Stimulated activated CD4-positive, alpha-beta T cell treated with anti-CD3 and anti-CD28 coated beads, Interleukin-15, amount 100 ng/mL, for 24 hours (primary cell): ENCODE data around the gene IL21R.
A peak's percentile ranks its signal among the peaks of the same experiment; 100 is the strongest.
"Not testable (repeated sequence)": the region's sequence is repeated elsewhere in the genome, so short reads cannot be mapped to it uniquely, and the experiment has no call there.

Experiments used
- DNase-seq: peaks from one replicate; pipeline ENCODE4 v3.0.0-alpha.2; 2020

Gene IL21R

GRCh38 chr16:27403601-27403992 lies 1.6 kb downstream of the IL21R start:
- DNase-seq = peak; percentile 35

DNA sequence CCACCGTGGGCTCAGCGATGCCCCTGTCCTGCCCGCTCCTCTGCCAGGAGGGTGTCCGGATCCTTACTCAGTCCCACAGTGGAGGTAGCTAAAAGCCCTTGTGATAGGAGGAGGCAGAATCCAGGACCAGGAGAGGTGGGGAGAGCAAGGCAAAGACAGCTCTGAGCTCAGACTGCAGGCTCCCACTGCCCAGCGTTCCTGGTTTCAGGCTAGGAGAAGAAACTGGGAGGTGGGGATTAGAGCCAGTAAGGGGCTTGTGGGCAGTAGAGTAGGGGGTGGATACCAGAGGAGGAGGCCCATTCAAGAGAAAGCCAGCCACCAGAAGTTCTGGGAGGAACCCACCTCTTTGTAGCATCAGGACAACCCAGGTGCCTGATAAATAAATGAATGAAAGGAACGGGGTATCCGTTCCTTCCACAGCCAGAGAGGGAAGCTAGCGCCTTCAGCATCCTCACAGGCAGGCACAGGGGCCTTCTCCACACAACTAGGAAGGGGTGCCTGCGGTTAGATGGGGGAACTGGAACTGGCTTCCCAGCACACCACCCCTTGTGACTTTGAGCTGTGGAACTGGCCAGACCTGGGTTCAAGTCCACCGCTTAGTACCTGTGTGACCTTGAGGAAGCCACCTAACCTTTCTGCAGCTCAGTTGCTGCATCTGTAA lies 2.3 kb downstream of the IL21R start:
- DNase-seq = peak; percentile 63

GRCh38 chr16:27405546-27406451 lies 3.8 kb downstream of the IL21R start:
- peak; percentile 88 for DNase-seq

DNA sequence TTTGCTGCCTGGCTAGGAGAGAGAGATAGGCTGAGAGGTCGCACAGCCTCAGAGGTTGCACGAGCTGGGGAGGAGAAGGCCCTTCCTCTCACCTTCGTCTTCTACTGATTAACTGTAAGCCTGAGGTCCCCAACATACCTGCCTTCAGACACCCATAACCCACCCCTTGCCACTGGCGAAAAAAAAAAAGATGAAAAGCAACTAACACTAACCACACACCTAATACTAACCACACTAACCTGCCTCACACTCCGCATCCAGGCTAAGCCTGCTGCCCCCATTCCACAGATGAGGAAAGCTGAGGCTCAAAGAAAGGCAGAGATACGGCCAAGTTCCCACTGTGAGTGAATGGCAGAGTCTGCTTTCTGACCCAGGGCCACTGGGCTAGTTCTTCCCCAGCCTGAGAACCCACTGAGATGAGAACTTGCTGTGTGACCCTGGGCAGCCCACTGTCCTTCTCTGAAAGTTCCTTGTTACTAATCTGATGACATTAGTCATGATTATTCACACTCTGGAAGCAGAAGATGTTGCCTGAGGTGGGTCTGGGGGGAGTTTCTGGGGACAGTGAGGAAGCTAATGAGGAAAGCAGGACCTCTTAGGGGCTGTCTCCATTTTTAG lies 4.6 kb downstream of the IL21R start:
- peak; percentile 51 for DNase-seq

DNA sequence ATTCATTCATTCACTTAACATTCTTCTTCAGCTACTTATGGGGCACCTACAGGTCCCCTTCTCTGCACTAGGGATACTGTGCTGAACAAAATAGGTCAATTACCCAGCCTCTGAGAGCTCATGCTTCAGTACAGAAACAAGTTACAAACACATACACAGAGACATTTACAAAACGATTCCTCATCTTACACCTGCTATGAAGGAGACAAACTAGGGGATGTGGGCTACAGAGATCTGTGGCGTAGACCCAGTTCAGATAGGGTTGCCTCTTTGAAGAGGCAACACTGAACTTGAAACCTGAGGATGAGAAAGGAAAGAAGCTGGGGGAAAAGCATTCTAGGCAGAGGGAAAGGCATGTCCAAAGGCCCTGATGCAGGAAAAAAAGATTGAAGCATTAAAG lies 5.2 kb downstream of the IL21R start:
- no peak for DNase-seq

GRCh38 chr16:27408012-27408601 lies 6.1 kb downstream of the IL21R start:
- DNase-seq = peak; percentile 67

DNA sequence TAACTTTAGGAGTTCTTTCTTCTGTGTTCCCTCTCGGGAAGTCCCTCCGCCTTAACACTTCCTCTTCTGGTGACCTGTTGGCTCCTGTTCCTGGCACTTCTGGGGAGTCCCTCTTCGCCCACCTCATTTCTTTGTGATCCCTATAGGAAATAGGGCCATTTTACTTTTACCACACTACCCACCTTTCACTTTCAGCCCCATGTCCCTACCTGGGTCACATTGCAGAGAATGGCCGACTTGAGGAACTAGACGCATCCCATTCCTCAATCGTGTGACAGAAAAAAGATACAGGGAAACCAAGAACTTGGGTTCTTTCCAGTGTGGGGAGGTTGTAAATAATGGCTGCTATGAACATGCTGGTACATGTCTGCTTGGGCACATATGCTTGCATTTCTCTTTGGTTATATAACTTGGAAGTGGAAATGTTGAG lies 6.6 kb downstream of the IL21R start:
- DNase-seq = peak; percentile 42

DNA sequence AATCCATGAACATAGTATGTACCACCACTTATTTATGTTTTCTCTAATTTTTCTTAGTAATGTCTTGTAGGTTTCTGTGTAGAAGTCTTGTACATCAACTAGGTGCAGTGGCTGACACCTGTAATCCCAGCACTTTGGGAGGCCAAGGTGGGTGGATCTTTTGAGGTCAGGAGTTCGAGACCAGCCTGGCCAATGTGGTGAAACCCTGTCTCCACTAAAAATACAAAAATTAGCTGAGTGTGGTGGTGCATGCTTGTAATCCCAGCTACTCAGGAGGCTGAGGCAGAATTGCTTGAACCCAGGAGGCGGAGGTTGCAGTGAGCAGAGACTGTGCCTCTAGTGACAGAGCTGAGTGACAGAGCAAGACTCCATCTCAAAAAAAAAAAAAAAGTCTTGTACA lies 8.0 kb downstream of the IL21R start:
- not testable (repeated sequence) for DNase-seq

DNA sequence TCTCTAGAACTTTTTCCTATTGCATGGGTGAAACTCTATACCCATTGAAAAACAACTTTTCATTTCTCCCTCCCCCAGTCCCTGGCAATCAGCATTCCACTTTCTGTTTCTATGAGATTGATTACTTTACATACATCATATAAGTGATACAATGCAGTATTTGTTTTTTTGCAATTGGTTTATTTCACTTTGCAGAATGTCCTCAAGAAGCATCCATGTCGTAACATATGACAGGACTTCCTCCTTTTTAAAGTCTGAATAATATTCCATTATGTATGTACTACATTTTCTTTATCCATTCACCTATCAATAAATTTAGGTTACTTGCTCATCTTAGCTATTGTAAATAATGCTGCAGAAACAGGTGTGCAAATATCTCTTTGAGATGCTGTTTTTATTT lies 8.8 kb downstream of the IL21R start:
- DNase-seq = no peak

DNA sequence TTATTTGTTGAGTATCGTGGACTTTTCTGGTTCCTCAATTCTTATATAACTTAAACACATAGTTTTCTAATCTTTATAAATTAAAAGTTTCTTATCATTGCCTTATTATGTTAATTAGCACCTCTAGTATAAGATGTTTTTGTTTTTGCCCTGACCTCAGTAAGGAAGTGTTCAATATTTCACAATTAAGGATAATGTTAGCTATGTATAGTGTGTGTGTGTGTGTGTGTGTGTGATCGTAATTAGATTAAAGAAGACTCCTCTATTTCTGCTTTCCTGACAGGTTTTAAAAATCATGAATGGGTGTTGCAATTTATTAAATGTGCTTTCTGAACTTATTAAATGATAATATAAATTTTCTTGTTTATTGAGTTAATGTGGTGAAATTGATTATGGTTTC lies 12.0 kb downstream of the IL21R start:
- no peak for DNase-seq

GRCh38 chr16:27414788-27415431 lies 12.9 kb downstream of the IL21R start:
- DNase-seq = no peak

DNA sequence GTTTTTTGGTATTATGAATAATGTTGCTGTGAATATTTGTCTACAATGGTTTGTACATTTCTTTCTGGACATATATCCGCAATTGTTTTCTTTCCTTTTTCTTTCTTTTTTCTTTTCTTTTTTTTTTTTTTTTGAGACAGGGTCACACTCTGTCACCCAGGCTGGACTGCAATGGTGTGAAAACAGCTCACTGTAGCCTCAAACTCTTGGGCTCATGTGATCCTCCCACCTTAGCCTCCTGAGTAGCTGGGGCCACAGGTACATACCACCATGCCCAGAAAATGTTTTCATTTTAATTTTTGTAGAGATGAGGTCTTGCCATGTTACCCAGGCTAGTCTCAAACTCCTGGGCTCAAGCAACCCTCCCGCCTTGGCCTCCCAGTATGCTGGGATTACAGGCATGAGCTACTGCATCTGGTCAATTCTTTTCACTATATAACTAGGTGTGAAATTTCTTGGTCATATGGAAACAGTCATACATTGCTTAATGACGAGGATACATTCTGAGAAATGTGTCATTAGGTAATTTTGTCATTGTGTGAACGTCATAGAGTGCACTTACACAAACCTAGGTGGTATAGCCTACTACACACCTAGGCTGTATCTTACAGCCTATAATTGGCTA lies 15.2 kb downstream of the IL21R start:
- no peak for DNase-seq

DNA sequence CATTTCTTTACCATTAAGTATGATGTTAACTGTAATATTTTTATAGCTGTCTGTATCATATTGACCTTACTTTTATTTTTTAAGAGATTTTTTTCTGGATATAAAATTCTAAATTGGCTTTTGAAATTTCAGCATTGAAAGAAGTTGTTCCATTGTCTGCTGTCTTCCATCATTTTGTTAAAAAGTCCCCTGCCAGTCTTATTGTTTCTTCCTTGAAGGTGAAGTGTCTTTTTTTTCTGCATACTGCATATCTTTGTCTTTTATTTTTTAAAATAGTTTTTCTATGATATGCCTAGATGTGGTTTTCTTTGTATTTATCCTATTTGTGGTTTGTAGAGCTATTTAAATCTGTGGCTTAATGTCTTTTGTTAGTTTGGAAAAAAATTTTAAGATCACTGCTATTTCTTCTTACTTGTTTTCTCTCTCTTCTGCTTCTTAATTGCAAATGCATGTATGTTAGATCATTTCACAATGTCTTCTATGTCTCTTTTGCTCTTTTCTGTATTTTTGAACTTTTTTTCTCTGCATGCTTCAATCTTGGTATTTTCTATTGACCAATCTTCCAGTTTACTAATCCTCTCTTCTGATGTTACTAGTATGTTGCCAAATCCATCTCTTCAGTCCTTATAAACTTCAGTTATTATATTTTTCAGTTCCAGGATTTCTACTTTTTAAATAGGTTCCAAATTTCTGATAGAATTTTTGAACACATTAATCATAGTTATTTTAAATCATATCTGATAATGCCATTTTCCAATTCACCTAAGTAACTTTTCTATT lies 20.2 kb downstream of the IL21R start:
- no peak for DNase-seq

- no peak for DNase-seq
These were observed 23.0 kb downstream of the IL21R start for GRCh38 chr16:27424772-27425498.

GRCh38 chr16:27425961-27426360 lies 24.0 kb downstream of the IL21R start:
- DNase-seq = no peak

- peak; percentile 85 for DNase-seq
These were observed 24.7 kb downstream of the IL21R start for GRCh38 chr16:27426423-27427408.

DNA sequence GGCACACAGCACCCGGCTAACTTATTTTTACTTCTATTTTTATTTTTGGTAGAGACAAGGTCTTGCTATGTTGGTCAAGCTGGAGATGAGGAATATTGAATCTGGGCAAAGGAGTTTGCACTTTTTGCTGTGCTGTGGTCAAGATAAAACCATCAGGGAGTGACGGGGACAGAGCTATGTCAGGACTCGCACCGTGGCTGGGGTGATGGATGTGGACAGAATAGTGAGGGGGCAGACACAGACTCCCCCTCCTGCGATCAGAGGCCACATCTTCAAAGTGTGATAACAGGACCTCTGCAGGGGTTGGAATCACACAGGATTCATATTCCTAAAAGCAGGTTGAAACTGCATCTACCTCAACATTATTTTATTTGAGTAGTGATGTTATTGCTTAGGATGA lies 25.6 kb downstream of the IL21R start:
- DNase-seq = no peak

- no peak for DNase-seq
These were observed 26.2 kb downstream of the IL21R start for GRCh38 chr16:27428026-27428785.
